NT2/D1 (cell line): ENCODE results near the gene CLCA4.

Experiments
- SUZ12 ChIP-seq: IDR thresholded peaks from 2 replicates; pipeline ENCODE4 v1.6.1; 2011; ENCODE audit not compliant: insufficient read length, insufficient read depth; ENCODE audit errors: extremely low read depth
- YY1 ChIP-seq: IDR thresholded peaks from 2 replicates; pipeline ENCODE4 v1.6.1; 2011; ENCODE audit not compliant: insufficient read length, insufficient read depth

GRCh38 chr1:86500714-86501113, 46.2 kb upstream of the CLCA4 start:
- TF ChIP-seq YY1, result no peak
- no peak for TF ChIP-seq SUZ12
